Measurements from ENCODE around the gene TEKT5.

TEKT5 gene

GRCh38 chr16:10579965-10580882 is 114.5 kb downstream of the TEKT5 start, which contains the start of gene EMP2:
Gene EMP2 (minus strand): TSS chr16:10580598. CDS start chr16:10547617, 32,981 bp downstream.
- Histone ChIP-seq H3K27me3 (peaks cover 93% of the 10 kb centered on the region), H3K4me1 (ENCODE audit: control insufficient read depth in 1 of 2, insufficient read depth in 1 of 2, low read depth in 1 of 2, low read length in 1 of 2) (no peaks in the 10 kb centered on the region), H3K36me3 (no peaks in the 10 kb centered on the region), H3K27ac (no peak within 1 kb of the TSS), H3K4me3 (ENCODE audit: low read depth in 1 of 2, low read length in 1 of 2) (no peak within 1 kb of the TSS), H3K9me3 (no peaks in the 10 kb centered on the region)
- TF ChIP-seq CTCF (IDR thresholded peaks at IDR 0.05), result no peak

GRCh38 chr16:10579575-10579964 is 115.2 kb downstream of the TEKT5 start:
- H3K4me3 ChIP-seq (ENCODE audit: low read depth in 1 of 2, low read length in 1 of 2), result no peak overlapping the region
- no peaks in the 10 kb centered on the region for H3K4me1 ChIP-seq (ENCODE audit: control insufficient read depth in 1 of 2, insufficient read depth in 1 of 2, low read depth in 1 of 2, low read length in 1 of 2)
- H3K36me3 ChIP-seq, result no peaks in the 10 kb centered on the region
- no peak for TF ChIP-seq CTCF (IDR thresholded peaks at IDR 0.05)
- no peaks in the 10 kb centered on the region for H3K9me3 ChIP-seq
- no peak overlapping the region for H3K27ac ChIP-seq
- H3K27me3 ChIP-seq, result peaks cover 86% of the 10 kb centered on the region

- H3K4me3 ChIP-seq (ENCODE audit: low read depth in 1 of 2, low read length in 1 of 2), result no peak overlapping the region
- no peak overlapping the region for H3K27ac ChIP-seq
- H3K27me3 ChIP-seq, result peaks cover 80% of the 10 kb centered on the region
- TF ChIP-seq CTCF (IDR thresholded peaks at IDR 0.05), result no peak
- H3K36me3 ChIP-seq, result no peaks in the 10 kb centered on the region
- H3K9me3 ChIP-seq, result no peaks in the 10 kb centered on the region
- no peaks in the 10 kb centered on the region for H3K4me1 ChIP-seq (ENCODE audit: control insufficient read depth in 1 of 2, insufficient read depth in 1 of 2, low read depth in 1 of 2, low read length in 1 of 2)
Measured at GRCh38 chr16:10578474-10579316, 116.0 kb downstream of the TEKT5 start.
